MM.1S (cell line): ENCODE results near the gene OTUD4.

Experiments
- DNase-seq: peaks from one replicate; pipeline ENCODE4 v3.0.0-alpha.2; 2015
- H2AFZ ChIP-seq: fragments of 300-600 bp; sonication (generic); 2 replicates; pipeline ENCODE4 v1.6.0; 2016; ENCODE audit warnings: antibody characterized with exemption, low read length
- H3F3A ChIP-seq: fragments of 300-600 bp; sonication (generic); 2 replicates; pipeline ENCODE4 v1.6.1; 2016; ENCODE audit warnings: mild to moderate bottlenecking, antibody characterized with exemption, low read length, moderate library complexity, mixed read lengths; ENCODE audit not compliant: insufficient read depth
- H3K27ac ChIP-seq: fragments of 300-600 bp; sonication (generic); 2 replicates; pipeline ENCODE4 v1.5.1; 2016; ENCODE audit warnings: mild to moderate bottlenecking, low read length
- H3K27me3 ChIP-seq: fragments of 300-600 bp; sonication (generic); replicated peaks from 2 replicates; pipeline ENCODE4 v1.6.0; 2016; ENCODE audit warnings: low read length; ENCODE audit not compliant: insufficient read depth
- H3K36me3 ChIP-seq: fragments of 300-600 bp; sonication (generic); replicated peaks from 2 replicates; pipeline ENCODE4 v1.6.1; 2016; ENCODE audit warnings: mild to moderate bottlenecking, low read length, mixed read lengths; ENCODE audit not compliant: insufficient read depth
- H3K4me1 ChIP-seq: fragments of 300-600 bp; sonication (generic); 2 replicates; pipeline ENCODE4 v1.6.1; 2016; ENCODE audit warnings: low read length, mixed read lengths
- H3K4me2 ChIP-seq: fragments of 300-600 bp; sonication (generic); 2 replicates; pipeline ENCODE4 v1.6.0; 2016; ENCODE audit warnings: low read depth, low read length
- H3K4me3 ChIP-seq: fragments of 300-600 bp; sonication (generic); 2 replicates; pipeline ENCODE4 v1.5.1; 2016; ENCODE audit warnings: low read length, mixed read lengths
- H3K79me2 ChIP-seq: fragments of 300-600 bp; sonication (generic); 2 replicates; pipeline ENCODE4 v1.6.1; 2016; ENCODE audit warnings: mixed run types, low read length, mixed read lengths
- H3K9ac ChIP-seq: fragments of 300-600 bp; sonication (generic); 2 replicates; pipeline ENCODE4 v1.6.1; 2016; ENCODE audit warnings: low read length, mixed read lengths
- H3K9me2 ChIP-seq: fragments of 300-600 bp; sonication (generic); replicated peaks from 2 replicates; pipeline ENCODE4 v1.6.1; 2016; ENCODE audit warnings: mild to moderate bottlenecking, low read length, mixed read lengths; ENCODE audit not compliant: insufficient read depth
- H3K9me3 ChIP-seq: fragments of 300-600 bp; sonication (generic); replicated peaks from 2 replicates; pipeline ENCODE4 v1.6.1; 2016; ENCODE audit warnings: mild to moderate bottlenecking, low read length, mixed read lengths; ENCODE audit not compliant: insufficient read depth
- H4K20me1 ChIP-seq: fragments of 300-600 bp; sonication (generic); 2 replicates; pipeline ENCODE4 v1.6.1; 2016; ENCODE audit warnings: mild to moderate bottlenecking, low read length, moderate library complexity, mixed read lengths; ENCODE audit not compliant: insufficient read depth
- EZH2 ChIP-seq: fragments of 300-600 bp; sonication (generic); optimal IDR thresholded peaks from 2 replicates; pipeline ENCODE3; 2017; ENCODE audit warnings: low read depth, mild to moderate bottlenecking, antibody characterized with exemption, low read length, mixed read lengths
- EZH2phosphoT487 ChIP-seq: fragments of 300-600 bp; sonication (generic); IDR thresholded peaks from 2 replicates; pipeline ENCODE4 v1.6.1; 2018; ENCODE audit warnings: antibody characterized with exemption, low read length
- TF ChIP-seq, protein P1 (sequence below): fragments of 300-600 bp; sonication (generic); IDR thresholded peaks from 2 replicates; pipeline ENCODE4 v1.5.1; 2016; ENCODE audit warnings: antibody characterized with exemption, low read length, mixed read lengths

Gene OTUD4

GRCh38 chr4:145183581-145183980, 3.2 kb upstream of the OTUD4 start:
- H4K20me1 ChIP-seq: no peaks in the 10 kb centered on the region
- H3K79me2 ChIP-seq: peaks cover 9% of the 10 kb centered on the region
- H3K36me3 ChIP-seq: no peaks in the 10 kb centered on the region
- no peaks in the 10 kb centered on the region for H3K9me2 ChIP-seq
- no peak overlapping the region for H3K9ac ChIP-seq
- H3K27ac ChIP-seq: no peak overlapping the region
- H3K4me1 ChIP-seq: peaks cover 35% of the 10 kb centered on the region
- TF ChIP-seq EZH2 (no peak), EZH2phosphoT487 (no peak)
- TF ChIP-seq, protein P1, sequence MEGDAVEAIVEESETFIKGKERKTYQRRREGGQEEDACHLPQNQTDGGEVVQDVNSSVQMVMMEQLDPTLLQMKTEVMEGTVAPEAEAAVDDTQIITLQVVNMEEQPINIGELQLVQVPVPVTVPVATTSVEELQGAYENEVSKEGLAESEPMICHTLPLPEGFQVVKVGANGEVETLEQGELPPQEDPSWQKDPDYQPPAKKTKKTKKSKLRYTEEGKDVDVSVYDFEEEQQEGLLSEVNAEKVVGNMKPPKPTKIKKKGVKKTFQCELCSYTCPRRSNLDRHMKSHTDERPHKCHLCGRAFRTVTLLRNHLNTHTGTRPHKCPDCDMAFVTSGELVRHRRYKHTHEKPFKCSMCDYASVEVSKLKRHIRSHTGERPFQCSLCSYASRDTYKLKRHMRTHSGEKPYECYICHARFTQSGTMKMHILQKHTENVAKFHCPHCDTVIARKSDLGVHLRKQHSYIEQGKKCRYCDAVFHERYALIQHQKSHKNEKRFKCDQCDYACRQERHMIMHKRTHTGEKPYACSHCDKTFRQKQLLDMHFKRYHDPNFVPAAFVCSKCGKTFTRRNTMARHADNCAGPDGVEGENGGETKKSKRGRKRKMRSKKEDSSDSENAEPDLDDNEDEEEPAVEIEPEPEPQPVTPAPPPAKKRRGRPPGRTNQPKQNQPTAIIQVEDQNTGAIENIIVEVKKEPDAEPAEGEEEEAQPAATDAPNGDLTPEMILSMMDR: no peak
- H3F3A ChIP-seq: peaks cover 24% of the 10 kb centered on the region
- no peaks in the 10 kb centered on the region for H3K27me3 ChIP-seq
- H3K4me2 ChIP-seq: no peak overlapping the region
- H2AFZ ChIP-seq: no peak overlapping the region
- H3K9me3 ChIP-seq: no peaks in the 10 kb centered on the region
- DNase-seq: no peak
- no peak overlapping the region for H3K4me3 ChIP-seq

DNA sequence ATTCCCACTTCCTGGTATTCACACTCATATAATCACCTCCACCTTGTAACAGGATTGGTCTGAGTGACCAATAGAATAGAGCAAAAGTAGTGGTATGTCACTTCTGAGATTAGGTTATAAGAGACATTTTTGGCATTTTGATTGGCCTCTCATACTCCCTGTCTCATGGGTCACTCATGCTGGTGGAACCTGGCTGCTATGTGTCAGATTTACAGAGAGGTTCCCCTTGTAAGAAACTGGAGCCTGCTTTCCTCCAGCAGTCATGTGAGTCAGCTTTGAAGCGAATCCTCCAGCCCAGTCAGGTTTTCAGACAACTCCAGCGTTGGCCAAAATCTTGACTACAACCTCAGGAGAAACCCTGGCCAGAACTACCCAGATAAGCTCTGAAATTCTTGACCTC, 2.6 kb upstream of the OTUD4 start:
- no peaks in the 10 kb centered on the region for H3K9me3 ChIP-seq
- no peak overlapping the region for H2AFZ ChIP-seq
- no peaks in the 10 kb centered on the region for H3K27me3 ChIP-seq
- TF ChIP-seq EZH2phosphoT487 (no peak), EZH2 (no peak)
- TF ChIP-seq, protein P1: no peak
- no peaks in the 10 kb centered on the region for H3K36me3 ChIP-seq
- no peak overlapping the region for H3K4me3 ChIP-seq
- H3K27ac ChIP-seq: no peak overlapping the region
- peaks cover 15% of the 10 kb centered on the region for H3K79me2 ChIP-seq
- no peaks in the 10 kb centered on the region for H4K20me1 ChIP-seq
- H3K9ac ChIP-seq: no peak overlapping the region
- H3F3A ChIP-seq: peaks cover 24% of the 10 kb centered on the region
- H3K4me2 ChIP-seq: no peak overlapping the region
- peak; percentile 8 for DNase-seq
- no peaks in the 10 kb centered on the region for H3K9me2 ChIP-seq
- peaks cover 35% of the 10 kb centered on the region for H3K4me1 ChIP-seq

GRCh38 chr4:145182222-145182621, 1.8 kb upstream of the OTUD4 start:
- no peaks in the 10 kb centered on the region for H4K20me1 ChIP-seq
- H3K9ac ChIP-seq: no peak overlapping the region; the same call in 1 of the 2 replicates
- H3F3A ChIP-seq: peaks cover 24% of the 10 kb centered on the region
- no peaks in the 10 kb centered on the region for H3K27me3 ChIP-seq
- H3K27ac ChIP-seq: peak overlapping the region; percentile 38
- no peaks in the 10 kb centered on the region for H3K36me3 ChIP-seq
- peak overlapping the region; percentile 3; the same call in 1 of the 2 replicates for H2AFZ ChIP-seq
- peak overlapping the region; percentile 75; the same call in 1 of the 2 replicates for H3K4me3 ChIP-seq
- DNase-seq: peak; percentile 66
- H3K79me2 ChIP-seq: peaks cover 23% of the 10 kb centered on the region
- no peak for TF ChIP-seq EZH2
- no peak for TF ChIP-seq EZH2phosphoT487
- TF ChIP-seq, protein P1: no peak
- H3K9me3 ChIP-seq: no peaks in the 10 kb centered on the region
- H3K9me2 ChIP-seq: no peaks in the 10 kb centered on the region
- peaks cover 35% of the 10 kb centered on the region for H3K4me1 ChIP-seq
- peak overlapping the region; percentile 95 for H3K4me2 ChIP-seq
